ENCODE results near the gene IQGAP3. TPM values are rescaled to one million over a fixed set of nuclear protein-coding genes. Genes with fewer than 3 reads are reported as not detected.

Gene IQGAP3
- total and polyA plus RNA-seq, 7 experiments from 2014 or later = 0.24 to 14.4 TPM; not detected in 5

GRCh38 chr1:156502391-156502893, 69.9 kb downstream of the IQGAP3 start:
- ChIA-PET POLR2A (interaction anchor here (0.7 to 14.4 kb wide), 11 partner anchors 16 to 265 kb away, joined by 3 to 256 read pairs (median 12); partner anchors contain the start of genes IQGAP3, NAXE and PRCC), CTCF (interaction anchor here (1.4 to 5.0 kb wide), 5 partner anchors 9 to 99 kb away, joined by 4 to 39 read pairs (median 5); partner anchors contain the start of gene GPATCH4)
- ATAC-seq (no peak), DNase-seq (no peak)
- peak overlapping the region; percentile 93 to 100 (median 99) for H3K27ac Mint-ChIP-seq
- H3K9me3 Mint-ChIP-seq = peaks cover 0 to 6% (median 0%) of the 10 kb centered on the region in 11 donors
- peaks cover 0 to 14% (median 0%) of the 10 kb centered on the region in 5 donors for H3K36me3 Mint-ChIP-seq
- H3K27ac ChIP-seq (ENCODE audit: low read depth, low read length) = peak overlapping the region; percentile 99
- H3K4me1 Mint-ChIP-seq = peaks cover 43 to 69% (median 66%) of the 10 kb centered on the region in 7 donors
- H3K9me3 ChIP-seq (ENCODE audit: control insufficient read depth in 2 of 3, low read length in 3 of 3) = no peaks in the 10 kb centered on the region
- no peaks in the 10 kb centered on the region for H3K27me3 ChIP-seq (ENCODE audit: control insufficient read depth in 2 of 2, insufficient read depth in 2 of 2, low read length in 2 of 2)
- peak overlapping the region; percentile 81 for H3K4me3 ChIP-seq (ENCODE audit: low read length)
- peaks cover 63 to 65% of the 10 kb centered on the region in 2 donors for H3K4me1 ChIP-seq (ENCODE audit: control insufficient read depth in 2 of 2, insufficient read depth in 2 of 2, low read length in 2 of 2)
- no peaks in the 10 kb centered on the region for H3K27me3 Mint-ChIP-seq
- peak overlapping the region; percentile 81 to 95 (median 90) for H3K4me3 Mint-ChIP-seq
- peaks cover 0 to 6% (median 0%) of the 10 kb centered on the region in 3 experiments for H3K36me3 ChIP-seq (ENCODE audit: control insufficient read depth in 2 of 3, insufficient read depth in 3 of 3, low read length in 3 of 3)
- intact Hi-C loops (cut with micrococcal nuclease) = loop anchor here (5.0 to 10.0 kb wide), 4 partner anchors 120 to 1498 kb away; partner anchors contain the start of genes ISG20L2 (in 1 of the 2), METTL25B (in 1 of the 2), PMF1 (in 1 of the 2) and ZBTB7B (in 1 of the 2)

DNA sequence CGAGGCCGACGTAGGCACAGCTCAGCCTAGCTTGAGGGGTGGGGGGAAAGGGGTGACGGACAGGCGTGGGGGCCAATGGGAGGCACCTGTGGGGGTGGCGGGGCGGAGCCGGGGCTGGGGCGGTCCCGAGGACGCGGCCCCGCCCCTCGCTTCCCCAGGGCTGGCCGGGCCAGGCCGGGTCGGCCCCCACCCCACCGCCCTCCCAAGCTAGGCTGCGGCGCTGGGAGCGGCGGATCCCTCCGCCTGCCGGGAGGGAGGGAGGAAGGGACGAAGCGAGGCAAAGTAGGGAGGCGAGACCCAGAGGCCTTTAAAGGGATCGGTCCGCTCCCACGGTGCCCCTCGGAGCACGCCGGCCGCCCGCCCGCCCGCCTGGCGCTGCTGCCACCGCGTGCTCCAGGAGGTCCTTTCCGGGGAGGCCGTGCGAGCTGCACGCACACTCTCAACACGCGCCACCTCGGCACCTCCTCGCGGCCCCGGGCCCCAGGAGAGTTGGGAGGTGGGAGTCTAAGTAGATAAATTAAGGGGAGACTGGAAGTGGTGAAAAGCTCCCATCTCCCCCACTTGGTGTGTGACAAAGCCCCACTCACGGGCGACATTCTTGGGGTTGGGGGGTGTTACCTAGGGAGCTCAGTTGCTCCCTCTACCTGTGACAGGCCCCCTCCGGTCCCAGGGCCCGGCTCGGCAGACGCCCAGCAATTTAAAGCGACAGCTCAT, 71.4 kb downstream of the IQGAP3 start:
- no peaks in the 10 kb centered on the region for H3K27me3 ChIP-seq (ENCODE audit: control insufficient read depth in 2 of 2, insufficient read depth in 2 of 2, low read length in 2 of 2)
- peaks cover 55 to 75% (median 71%) of the 10 kb centered on the region in 7 donors for H3K4me1 Mint-ChIP-seq
- H3K4me3 Mint-ChIP-seq = peak overlapping the region; percentile 88 to 97 (median 92)
- no peaks in the 10 kb centered on the region for H3K27me3 Mint-ChIP-seq
- peaks cover 0 to 19% (median 0%) of the 10 kb centered on the region in 5 donors for H3K36me3 Mint-ChIP-seq
- intact Hi-C loops (cut with micrococcal nuclease) = loop anchor here (1.0 to 10.0 kb wide), 14 partner anchors 9 to 1496 kb away; partner anchors contain the start of genes ISG20L2 (in 2 of the 2), METTL25B (in 2 of the 2), GPATCH4 (in 1 of the 2) and IQGAP3 (in 1 of the 2)
- no peaks in the 10 kb centered on the region for H3K9me3 ChIP-seq (ENCODE audit: control insufficient read depth in 2 of 3, low read length in 3 of 3)
- H3K36me3 ChIP-seq (ENCODE audit: control insufficient read depth in 2 of 3, insufficient read depth in 3 of 3, low read length in 3 of 3) = peaks cover 0 to 6% (median 0%) of the 10 kb centered on the region in 3 experiments
- peaks cover 70 to 71% of the 10 kb centered on the region in 2 donors for H3K4me1 ChIP-seq (ENCODE audit: control insufficient read depth in 2 of 2, insufficient read depth in 2 of 2, low read length in 2 of 2)
- ATAC-seq (peak; percentile 83), DNase-seq (peak; percentile 91 to 97 (median 93))
- H3K27ac Mint-ChIP-seq = peak overlapping the region; percentile 93 to 100 (median 99)
- CTCF ChIA-PET = interaction anchor here (0.7 to 5.0 kb wide), 17 partner anchors 9 to 122 kb away, joined by 3 to 39 read pairs (median 4); no protein-coding TSS in a partner anchor
- POLR2A ChIA-PET = interaction anchor here (0.5 to 14.4 kb wide), 26 partner anchors 9 to 307 kb away, joined by 3 to 256 read pairs (median 6); partner anchors contain the start of genes ISG20L2, METTL25B, MRPL24 and NAXE
- H3K27ac ChIP-seq (ENCODE audit: low read depth, low read length) = peak overlapping the region; percentile 99
- H3K4me3 ChIP-seq (ENCODE audit: low read length) = peak overlapping the region; percentile 81
- H3K9me3 Mint-ChIP-seq = peaks cover 0 to 6% (median 0%) of the 10 kb centered on the region in 11 donors

GRCh38 chr1:156500543-156500792, 71.9 kb downstream of the IQGAP3 start, which contains the start of gene MEF2D:
Gene MEF2D (minus strand): TSS chr1:156500775. CDS start chr1:156483292, 17,483 bp downstream.
- Histone ChIP-seq H3K9me3 (ENCODE audit: control insufficient read depth in 2 of 3, low read length in 3 of 3) (no peaks in the 10 kb centered on the region), H3K27ac (ENCODE audit: low read depth, low read length) (peak within 1 kb of the TSS; percentile 99), H3K4me1 (ENCODE audit: control insufficient read depth in 2 of 2, insufficient read depth in 2 of 2, low read length in 2 of 2) (peaks cover 69 to 70% of the 10 kb centered on the region in 2 donors), H3K27me3 (ENCODE audit: control insufficient read depth in 2 of 2, insufficient read depth in 2 of 2, low read length in 2 of 2) (no peaks in the 10 kb centered on the region), H3K36me3 (ENCODE audit: control insufficient read depth in 2 of 3, insufficient read depth in 3 of 3, low read length in 3 of 3) (peaks cover 0 to 6% (median 0%) of the 10 kb centered on the region in 3 experiments), H3K4me3 (ENCODE audit: low read length) (peak within 1 kb of the TSS; percentile 81)
- Mint-ChIP-seq H3K9me3 (peaks cover 0 to 6% (median 0%) of the 10 kb centered on the region in 11 donors), H3K27ac (peak within 1 kb of the TSS; percentile 93 to 100 (median 99)), H3K36me3 (peaks cover 0 to 22% (median 0%) of the 10 kb centered on the region in 5 donors), H3K4me3 (peak within 1 kb of the TSS; percentile 88 to 97 (median 92)), H3K4me1 (peaks cover 55 to 75% (median 70%) of the 10 kb centered on the region in 7 donors), H3K27me3 (no peaks in the 10 kb centered on the region)
- ChIA-PET POLR2A (interaction anchor here (0.9 to 14.4 kb wide), 17 partner anchors 9 to 307 kb away, joined by 3 to 256 read pairs (median 8); partner anchors contain the start of genes ISG20L2, METTL25B, NAXE and PMF1), CTCF (interaction anchor here (1.3 to 5.0 kb wide), 7 partner anchors 11 to 51 kb away, joined by 4 to 39 read pairs (median 5); no protein-coding TSS in a partner anchor)
- DNase-seq = no peak
- ATAC-seq = no peak
- intact Hi-C loops (cut with micrococcal nuclease) = loop anchor here (1.0 to 10.0 kb wide), 11 partner anchors 8 to 1496 kb away; partner anchors contain the start of genes GPATCH4 (in 1 of the 2), IQGAP3 (in 1 of the 2), ISG20L2 (in 1 of the 2) and LAMTOR2 (in 1 of the 2)

GRCh38 chr1:156499842-156500542, 72.4 kb downstream of the IQGAP3 start:
- peaks cover 56 to 75% (median 70%) of the 10 kb centered on the region in 7 donors for H3K4me1 Mint-ChIP-seq
- peak overlapping the region; percentile 99 for H3K27ac ChIP-seq (ENCODE audit: low read depth, low read length)
- peak overlapping the region; percentile 81 for H3K4me3 ChIP-seq (ENCODE audit: low read length)
- peaks cover 0 to 6% (median 2%) of the 10 kb centered on the region in 3 experiments for H3K36me3 ChIP-seq (ENCODE audit: control insufficient read depth in 2 of 3, insufficient read depth in 3 of 3, low read length in 3 of 3)
- POLR2A ChIA-PET = interaction anchor here (0.5 to 14.4 kb wide), 16 partner anchors 9 to 565 kb away, joined by 3 to 256 read pairs (median 8); partner anchors contain the start of genes ISG20L2, METTL25B, NAXE and PMF1
- peak overlapping the region; percentile 85 to 100 (median 96) for H3K27ac Mint-ChIP-seq
- no peaks in the 10 kb centered on the region for H3K27me3 ChIP-seq (ENCODE audit: control insufficient read depth in 2 of 2, insufficient read depth in 2 of 2, low read length in 2 of 2)
- ATAC-seq (no peak), DNase-seq (peak in 6 of 9 donors; percentile 27 to 62 (median 43))
- H3K9me3 Mint-ChIP-seq = peaks cover 0 to 2% (median 0%) of the 10 kb centered on the region in 11 donors
- H3K9me3 ChIP-seq (ENCODE audit: control insufficient read depth in 2 of 3, low read length in 3 of 3) = no peaks in the 10 kb centered on the region
- H3K4me3 Mint-ChIP-seq = peak overlapping the region; percentile 86 to 97 (median 92)
- peaks cover 73% of the 10 kb centered on the region in 2 donors for H3K4me1 ChIP-seq (ENCODE audit: control insufficient read depth in 2 of 2, insufficient read depth in 2 of 2, low read length in 2 of 2)
- H3K27me3 Mint-ChIP-seq = no peaks in the 10 kb centered on the region
- peaks cover 3 to 20% (median 3%) of the 10 kb centered on the region in 5 donors for H3K36me3 Mint-ChIP-seq
- intact Hi-C loops (cut with micrococcal nuclease) = loop anchor here (1.0 to 10.0 kb wide), 11 partner anchors 8 to 1495 kb away; partner anchors contain the start of genes GPATCH4 (in 1 of the 2), IQGAP3 (in 1 of the 2), ISG20L2 (in 1 of the 2) and LAMTOR2 (in 1 of the 2)
- CTCF ChIA-PET = interaction anchor here (1.3 to 5.0 kb wide), 6 partner anchors 10 to 42 kb away, joined by 3 to 39 read pairs (median 6); no protein-coding TSS in a partner anchor

DNA sequence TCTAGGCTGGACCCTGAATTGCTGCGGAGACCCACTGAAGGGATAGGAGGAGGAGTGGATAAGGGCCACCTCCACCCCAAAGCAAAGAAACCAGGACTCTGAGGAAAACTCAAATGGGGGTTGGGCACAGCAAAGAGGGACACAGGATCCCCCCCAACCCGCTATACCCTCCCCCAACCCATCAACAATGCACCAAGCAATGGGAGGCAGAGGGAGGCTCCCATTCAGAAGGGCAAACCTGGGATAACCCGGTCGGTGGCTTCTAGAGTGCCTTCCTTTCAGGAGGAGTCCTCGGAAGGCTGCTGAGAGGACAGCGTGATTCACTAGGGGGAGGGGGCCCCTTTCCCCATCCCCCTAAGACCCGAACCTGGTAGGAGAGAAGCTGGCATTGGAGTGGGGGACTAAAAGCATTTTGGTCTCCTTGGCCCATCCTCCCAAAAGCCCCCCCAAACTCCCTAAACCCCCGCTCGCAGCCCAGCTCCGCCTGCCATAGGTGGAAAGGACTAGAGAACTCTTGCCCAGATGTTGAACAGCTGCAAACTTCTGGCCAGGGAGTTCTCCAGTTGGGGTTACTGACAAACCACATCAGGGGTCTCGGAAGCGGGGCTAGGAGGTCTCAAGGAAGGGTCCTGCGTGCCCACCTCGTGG, 73.0 kb downstream of the IQGAP3 start:
- Mint-ChIP-seq H3K27me3 (no peaks in the 10 kb centered on the region), H3K36me3 (peaks cover 4 to 20% (median 5%) of the 10 kb centered on the region in 5 donors), H3K9me3 (peaks cover 0 to 1% (median 0%) of the 10 kb centered on the region in 11 donors), H3K4me3 (peak overlapping the region; percentile 86 to 97 (median 92)), H3K4me1 (peaks cover 54 to 77% (median 73%) of the 10 kb centered on the region in 7 donors), H3K27ac (peak overlapping the region; percentile 75 to 100 (median 91))
- intact Hi-C loops (cut with micrococcal nuclease) = no loop called here
- peak in 2 of 9 donors; percentile 8 to 9 for DNase-seq
- Histone ChIP-seq H3K9me3 (ENCODE audit: control insufficient read depth in 2 of 3, low read length in 3 of 3) (no peaks in the 10 kb centered on the region), H3K4me3 (ENCODE audit: low read length) (peak overlapping the region; percentile 62), H3K27me3 (ENCODE audit: control insufficient read depth in 2 of 2, insufficient read depth in 2 of 2, low read length in 2 of 2) (no peaks in the 10 kb centered on the region), H3K4me1 (ENCODE audit: control insufficient read depth in 2 of 2, insufficient read depth in 2 of 2, low read length in 2 of 2) (peaks cover 74 to 75% of the 10 kb centered on the region in 2 donors), H3K27ac (ENCODE audit: low read depth, low read length) (peak overlapping the region; percentile 99), H3K36me3 (ENCODE audit: control insufficient read depth in 2 of 3, insufficient read depth in 3 of 3, low read length in 3 of 3) (peaks cover 0 to 6% (median 4%) of the 10 kb centered on the region in 3 experiments)
- CTCF ChIA-PET = interaction anchor here (1.0 to 5.0 kb wide), 6 partner anchors 9 to 128 kb away, joined by 3 to 39 read pairs (median 4); no protein-coding TSS in a partner anchor
- POLR2A ChIA-PET = interaction anchor here (0.5 to 14.4 kb wide), 10 partner anchors 13 to 564 kb away, joined by 3 to 256 read pairs (median 6); partner anchors contain the start of genes GPATCH4 and PRCC
- no peak for ATAC-seq
